GM12872 (cell line): ENCODE measurements around the gene TMEM94.

ENCODE experiments used
- TF ChIP-seq, protein P1 (sequence below): IDR thresholded peaks from 3 replicates; pipeline ENCODE4 v1.5.1; 2011; ENCODE audit warnings: low read depth, mild to moderate bottlenecking, low read length, moderate library complexity; ENCODE audit not compliant: insufficient read depth

Gene TMEM94

DNA sequence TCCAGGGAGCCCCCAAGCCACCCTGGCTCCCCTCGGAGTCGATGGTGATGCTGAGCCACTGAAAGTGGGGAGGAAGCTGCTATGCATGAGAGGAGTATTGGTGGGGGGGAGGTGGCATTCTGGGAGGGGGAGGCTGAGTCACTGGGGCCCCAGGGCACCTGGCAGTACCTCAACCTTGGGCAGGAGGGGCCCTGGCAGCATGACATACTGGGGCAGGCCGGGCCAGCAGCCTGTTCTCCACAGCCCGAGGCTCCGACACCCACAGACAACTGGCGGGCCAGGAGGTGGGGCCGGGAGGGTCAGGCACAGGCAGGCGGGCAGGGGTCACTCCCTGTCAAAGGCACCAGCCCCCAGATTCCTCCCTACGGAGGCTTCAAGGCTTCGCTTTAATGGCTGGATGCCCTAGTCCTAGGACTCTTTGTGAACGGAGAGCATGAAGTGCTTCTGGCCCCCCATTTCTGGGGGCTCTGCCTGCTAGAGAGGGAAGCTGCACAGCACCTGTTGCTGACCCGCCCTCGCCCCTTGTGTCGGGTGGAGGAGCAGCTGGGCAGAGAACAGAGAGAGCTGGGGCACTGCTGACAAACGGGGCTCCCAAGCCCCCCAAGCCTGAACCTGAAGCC lies 58.0 kb downstream of the TMEM94 start:
- TF ChIP-seq, protein P1, sequence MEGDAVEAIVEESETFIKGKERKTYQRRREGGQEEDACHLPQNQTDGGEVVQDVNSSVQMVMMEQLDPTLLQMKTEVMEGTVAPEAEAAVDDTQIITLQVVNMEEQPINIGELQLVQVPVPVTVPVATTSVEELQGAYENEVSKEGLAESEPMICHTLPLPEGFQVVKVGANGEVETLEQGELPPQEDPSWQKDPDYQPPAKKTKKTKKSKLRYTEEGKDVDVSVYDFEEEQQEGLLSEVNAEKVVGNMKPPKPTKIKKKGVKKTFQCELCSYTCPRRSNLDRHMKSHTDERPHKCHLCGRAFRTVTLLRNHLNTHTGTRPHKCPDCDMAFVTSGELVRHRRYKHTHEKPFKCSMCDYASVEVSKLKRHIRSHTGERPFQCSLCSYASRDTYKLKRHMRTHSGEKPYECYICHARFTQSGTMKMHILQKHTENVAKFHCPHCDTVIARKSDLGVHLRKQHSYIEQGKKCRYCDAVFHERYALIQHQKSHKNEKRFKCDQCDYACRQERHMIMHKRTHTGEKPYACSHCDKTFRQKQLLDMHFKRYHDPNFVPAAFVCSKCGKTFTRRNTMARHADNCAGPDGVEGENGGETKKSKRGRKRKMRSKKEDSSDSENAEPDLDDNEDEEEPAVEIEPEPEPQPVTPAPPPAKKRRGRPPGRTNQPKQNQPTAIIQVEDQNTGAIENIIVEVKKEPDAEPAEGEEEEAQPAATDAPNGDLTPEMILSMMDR = no peak

DNA sequence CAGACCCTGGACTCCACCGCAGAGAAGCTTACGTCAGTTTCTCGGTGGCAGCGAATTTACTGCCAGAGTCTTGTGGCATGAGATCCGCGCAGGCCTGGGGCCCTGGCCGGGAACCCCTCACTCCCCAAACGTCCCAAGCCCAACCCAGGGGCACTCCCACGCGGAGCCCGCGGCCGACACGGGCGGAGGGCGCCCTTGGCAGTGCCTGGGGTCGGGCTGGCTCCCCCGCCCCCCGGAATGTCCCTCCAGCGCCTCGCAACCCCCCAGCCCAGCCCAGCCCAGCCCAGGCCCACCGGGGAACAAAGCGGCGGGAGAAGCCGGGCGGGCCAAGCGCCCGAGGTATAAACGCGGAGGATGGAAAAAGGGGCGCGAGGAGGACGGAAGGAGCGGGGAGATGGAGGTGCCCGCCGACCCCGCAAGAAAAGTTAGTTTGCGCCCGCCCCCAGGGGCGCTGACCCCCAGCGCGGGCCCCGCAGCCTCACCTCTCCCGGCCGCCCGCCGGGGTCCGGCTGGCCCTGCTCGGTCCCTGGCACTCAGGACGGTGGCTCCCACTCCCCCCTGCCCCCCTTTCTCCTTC lies 58.6 kb downstream of the TMEM94 start:
- TF ChIP-seq, protein P1 = no peak

DNA sequence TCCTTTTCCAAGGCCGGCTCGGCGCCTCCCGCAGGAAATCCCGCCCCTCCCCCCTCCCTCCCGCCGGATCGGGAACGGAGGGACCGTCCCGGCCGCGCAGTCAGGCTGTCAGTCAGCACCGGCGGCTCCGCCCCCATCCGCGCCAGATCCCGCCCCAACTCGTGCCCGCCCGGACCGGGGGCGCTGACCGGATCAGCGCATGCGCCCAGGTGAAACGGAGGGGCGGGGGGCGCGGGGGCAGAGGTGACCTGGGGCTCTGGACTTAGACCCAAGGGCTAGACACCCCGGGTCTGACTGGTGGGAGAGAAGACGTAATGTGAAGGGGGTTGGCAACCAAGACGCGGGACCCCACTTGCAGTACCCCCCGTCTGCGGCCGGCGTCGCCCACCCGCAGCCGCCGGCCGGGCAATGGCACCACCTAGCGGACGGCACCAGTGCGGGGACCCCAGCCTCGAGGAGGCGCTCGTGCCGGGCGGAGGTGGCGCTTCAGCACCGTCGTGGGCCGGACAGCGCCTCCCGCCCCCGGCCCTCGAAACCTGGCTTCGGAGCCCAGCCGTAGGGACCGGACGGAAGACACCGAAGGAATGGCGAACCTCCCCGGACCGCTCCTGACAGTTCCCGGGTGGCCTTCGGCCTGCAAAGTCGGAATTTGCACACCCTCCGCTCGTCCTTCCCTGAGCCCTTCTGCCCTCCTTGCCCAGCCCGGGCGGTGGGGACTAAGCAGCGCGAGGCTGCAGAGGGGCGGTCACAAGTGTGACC lies 59.2 kb downstream of the TMEM94 start, which contains the start of gene CASKIN2:
CASKIN2 (minus strand) TSS at position 42 of the 759 bp plus-strand sequence. CDS start 1,733 bp downstream, outside the sequence.
- TF ChIP-seq, protein P1 = peak; percentile 97

DNA sequence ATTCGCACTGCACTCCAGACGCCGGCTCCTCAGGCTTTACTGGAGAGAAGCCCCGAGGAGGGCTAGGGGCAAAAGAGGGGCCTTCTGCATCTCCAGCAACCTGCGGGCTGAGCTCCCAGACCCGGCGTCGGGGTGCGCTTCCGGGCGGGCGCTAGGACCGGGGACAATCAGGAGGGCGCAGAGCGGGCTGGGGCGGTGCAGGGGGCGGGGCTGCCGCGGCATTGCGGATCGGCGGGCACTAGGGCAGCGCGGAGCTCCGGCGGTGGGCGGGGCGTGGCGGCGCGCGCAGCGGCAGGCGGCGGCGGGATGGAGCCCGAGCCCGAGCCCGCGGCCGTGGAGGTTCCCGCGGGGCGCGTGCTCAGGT lies 59.8 kb downstream of the TMEM94 start, which contains the start of gene TSEN54:
TSEN54 (plus strand) TSS at position 274 of the 364 bp plus-strand sequence; CDS start at position 307, 33 bp downstream.
- TF ChIP-seq, protein P1 = no peak

DNA sequence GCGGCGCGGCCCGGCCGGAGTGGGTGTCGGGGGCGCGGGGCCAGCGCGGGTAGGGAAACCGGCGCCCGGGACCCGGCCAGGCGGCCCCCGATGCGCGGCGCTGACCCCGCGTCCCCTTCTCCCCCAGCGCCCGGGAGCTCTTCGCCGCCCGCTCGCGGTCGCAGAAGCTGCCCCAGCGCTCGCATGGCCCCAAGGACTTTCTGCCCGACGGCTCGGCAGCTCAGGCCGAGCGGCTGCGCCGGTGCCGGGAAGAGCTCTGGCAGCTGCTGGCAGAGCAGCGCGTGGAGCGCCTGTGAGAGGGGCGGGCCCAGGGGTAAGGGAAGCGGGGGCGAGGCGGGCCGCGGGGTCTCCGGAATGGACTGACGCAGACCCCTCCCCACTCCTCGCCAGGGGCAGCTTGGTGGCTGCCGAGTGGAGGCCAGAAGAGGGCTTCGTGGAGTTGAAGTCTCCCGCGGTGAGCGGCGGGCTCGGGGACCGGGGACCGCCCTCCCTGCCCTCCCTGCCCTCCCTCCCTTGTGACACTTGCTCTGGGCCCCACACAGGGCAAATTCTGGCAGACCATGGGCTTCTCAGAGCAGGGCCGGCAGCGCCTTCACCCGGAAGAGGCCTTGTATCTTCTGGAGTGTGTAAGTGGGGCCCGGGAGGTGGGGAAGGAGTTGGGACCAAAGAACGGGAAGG lies 60.3 kb downstream of the TMEM94 start:
- TF ChIP-seq, protein P1 = no peak

DNA sequence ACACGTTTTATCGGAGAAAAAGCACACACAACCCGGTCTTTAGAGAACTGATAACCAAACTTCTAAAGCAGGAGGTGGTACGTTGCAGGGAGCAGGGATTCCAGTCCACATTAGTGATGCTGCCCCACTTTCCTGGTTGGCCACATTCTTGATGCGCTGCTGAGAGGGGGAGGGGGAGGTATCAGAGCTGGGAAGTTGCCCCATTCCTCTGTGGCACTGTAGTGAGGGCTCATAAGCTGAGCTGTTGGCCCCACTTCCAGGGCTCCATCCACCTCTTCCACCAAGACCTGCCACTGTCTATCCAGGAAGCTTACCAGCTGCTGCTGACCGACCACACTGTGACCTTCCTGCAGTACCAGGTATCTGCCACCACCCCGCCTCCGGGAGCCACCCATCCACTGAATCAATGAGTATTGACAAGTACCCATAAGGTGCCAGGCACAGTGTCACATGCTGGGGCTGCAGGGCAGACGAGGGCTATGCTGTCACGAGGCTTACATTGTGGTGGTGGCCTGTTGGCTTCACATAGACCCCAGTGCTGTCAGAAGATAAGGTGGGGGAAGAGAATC lies 60.9 kb downstream of the TMEM94 start:
- TF ChIP-seq, protein P1 = peak; percentile 51; the same call in 2 of the 3 replicates

DNA sequence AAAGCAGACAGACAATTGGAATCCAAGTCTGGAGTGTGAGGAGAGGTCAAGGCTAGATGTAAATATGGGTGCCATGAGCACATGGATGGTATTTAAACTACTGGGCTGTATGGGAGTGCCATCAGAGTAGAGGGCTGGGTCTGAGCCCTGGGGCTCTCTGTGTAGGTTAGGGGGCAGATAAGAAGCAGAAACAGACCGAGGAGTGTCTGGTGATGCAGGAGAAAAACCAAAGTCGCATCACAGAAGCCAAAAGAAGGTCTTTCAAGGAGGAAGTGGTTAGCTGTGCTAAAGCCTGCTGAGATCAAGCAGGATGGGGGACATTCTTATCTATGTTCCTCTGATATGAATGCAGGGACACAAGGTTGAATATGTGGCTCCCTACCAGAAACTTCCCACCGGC lies 61.8 kb downstream of the TMEM94 start:
- TF ChIP-seq, protein P1 = no peak
